ENCODE results near the gene TYW1.
"Not testable (repeated sequence)": the region's sequence is repeated elsewhere in the genome, so short reads cannot be mapped to it uniquely, and the experiment has no call there.

Gene TYW1

GRCh38 chr7:67042781-67043558 is 46.3 kb downstream of the TYW1 start:
- not testable (repeated sequence) for DNase-seq (ENCODE audit: low read depth in 4 of 4, low spot score in 1 of 4)

- not testable (repeated sequence) for DNase-seq (ENCODE audit: low read depth in 4 of 4, low spot score in 1 of 4)
Observed at GRCh38 chr7:67043559-67043930, 46.9 kb downstream of the TYW1 start.

DNA sequence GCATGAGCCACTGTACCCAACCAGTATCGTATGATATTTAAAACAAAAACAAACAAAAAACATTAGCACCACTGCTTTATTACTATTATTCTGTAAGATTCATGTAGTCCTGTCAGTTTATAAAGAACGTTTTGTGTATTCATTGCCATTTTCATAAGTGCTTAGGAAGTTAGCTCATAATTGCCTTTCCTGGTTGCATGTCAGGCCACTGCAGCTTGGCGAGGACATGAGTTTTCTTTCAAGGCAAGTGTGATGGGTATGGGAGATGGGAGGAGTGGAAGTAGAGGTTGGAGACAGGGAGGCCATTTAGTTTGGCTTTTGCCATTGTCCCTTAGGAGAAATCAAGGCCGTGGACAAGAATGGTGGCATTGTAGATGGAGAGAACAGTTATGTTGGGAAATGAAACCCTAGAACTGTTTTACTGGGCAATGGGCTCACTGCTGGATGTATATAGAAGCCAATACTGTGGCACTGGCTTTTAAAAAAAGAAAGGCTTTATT is 48.9 kb downstream of the TYW1 start:
- no peak for DNase-seq (ENCODE audit: low read depth in 4 of 4, low spot score in 1 of 4)

DNA sequence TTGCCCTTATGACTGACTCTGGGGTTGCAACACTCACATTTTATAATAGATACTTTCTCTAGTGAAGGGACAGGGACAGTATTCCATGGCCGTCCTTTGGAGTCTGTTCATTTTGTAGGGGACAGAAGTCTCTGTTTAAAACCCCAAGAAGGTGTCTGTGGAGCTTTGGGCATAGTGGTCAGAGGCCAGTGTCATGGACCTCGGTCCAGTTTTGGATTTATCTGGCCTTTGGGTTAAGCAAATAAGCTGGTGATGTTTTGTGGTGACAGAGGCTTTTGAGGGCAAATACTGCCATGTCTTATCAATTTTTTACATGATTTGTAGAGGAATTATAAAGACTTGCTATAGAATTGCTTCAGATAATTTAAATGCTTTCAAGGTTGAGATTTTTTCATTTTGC is 50.2 kb downstream of the TYW1 start:
- not testable (repeated sequence) for DNase-seq (ENCODE audit: low read depth in 4 of 4, low spot score in 1 of 4)

DNA sequence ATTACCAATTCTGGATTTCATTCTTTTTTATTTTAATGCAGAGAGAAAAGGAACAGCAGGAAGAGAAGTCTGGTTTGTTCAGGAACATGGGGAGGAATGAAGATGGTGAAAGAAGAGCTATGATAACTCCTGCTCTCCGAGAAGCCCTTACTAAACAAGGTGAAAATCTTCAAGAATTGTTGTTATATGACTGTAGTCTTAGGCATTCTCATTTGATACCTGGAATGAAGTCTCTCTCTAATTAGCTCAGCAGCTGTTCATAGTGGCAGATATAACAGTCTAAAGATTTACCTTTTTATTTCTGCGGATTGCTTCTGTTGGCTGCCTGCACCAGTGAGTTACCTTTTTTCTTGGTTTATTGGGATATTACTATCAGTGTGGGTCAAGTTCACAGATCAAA is 53.3 kb downstream of the TYW1 start:
- DNase-seq (ENCODE audit: low read depth in 4 of 4, low spot score in 1 of 4): not testable (repeated sequence)

GRCh38 chr7:67052161-67052560 is 55.5 kb downstream of the TYW1 start:
- not testable (repeated sequence) for DNase-seq (ENCODE audit: low read depth in 4 of 4, low spot score in 1 of 4)

DNA sequence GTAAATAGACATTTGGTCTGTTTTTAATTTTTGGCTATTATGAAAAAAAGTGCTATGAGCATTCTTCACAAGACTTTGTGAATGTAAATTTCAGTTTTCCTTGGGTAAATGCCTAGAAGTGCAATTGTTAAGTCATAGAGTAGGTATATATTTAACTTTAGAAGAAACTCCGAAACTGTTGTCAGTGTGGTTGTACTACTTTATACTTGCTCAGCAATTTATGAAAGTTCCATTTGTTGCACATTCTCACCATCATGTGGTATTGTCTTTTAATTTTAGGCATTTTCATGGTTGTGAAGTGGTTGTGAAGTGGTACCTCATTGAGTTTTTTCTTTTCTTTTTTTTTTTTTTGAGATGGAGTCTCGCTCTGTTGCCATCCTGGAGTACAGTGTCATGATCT is 60.0 kb downstream of the TYW1 start:
- no peak for DNase-seq (ENCODE audit: low read depth in 4 of 4, low spot score in 1 of 4)

GRCh38 chr7:67061321-67061720 is 64.7 kb downstream of the TYW1 start:
- DNase-seq (ENCODE audit: low read depth in 4 of 4, low spot score in 1 of 4): not testable (repeated sequence)

GRCh38 chr7:67062802-67063201 is 66.2 kb downstream of the TYW1 start:
- not testable (repeated sequence) for DNase-seq (ENCODE audit: low read depth in 4 of 4, low spot score in 1 of 4)

DNA sequence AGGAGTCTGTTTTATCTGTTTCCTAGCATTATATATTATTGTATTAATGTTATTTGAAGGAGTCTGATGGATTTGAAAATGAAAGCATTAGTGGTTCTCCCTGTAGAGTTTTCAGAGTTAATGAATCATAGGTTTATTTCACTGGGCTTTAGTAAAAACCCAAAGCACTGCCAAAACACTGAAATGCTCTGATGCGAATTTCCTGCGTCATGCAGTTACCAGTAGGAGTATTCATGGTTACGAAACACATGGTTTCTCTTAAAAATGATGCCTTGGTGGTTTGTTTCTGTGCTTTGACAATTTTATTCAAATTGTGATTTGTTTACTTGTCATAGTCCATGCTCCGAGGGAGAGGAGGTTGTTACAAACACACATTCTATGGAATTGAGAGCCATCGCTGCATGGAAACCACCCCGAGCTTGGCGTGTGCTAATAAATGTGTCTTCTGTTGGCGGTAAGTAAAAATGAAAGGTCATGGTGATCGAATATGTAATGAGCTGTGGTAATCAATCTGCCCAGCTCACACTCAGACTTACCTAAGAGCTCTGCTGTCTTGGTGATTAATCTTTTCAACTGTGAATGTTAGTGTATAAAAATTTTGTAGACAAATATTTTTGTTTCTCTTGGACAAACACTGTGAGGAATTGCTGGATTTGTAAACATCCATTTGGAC is 70.5 kb downstream of the TYW1 start:
- not testable (repeated sequence) for DNase-seq (ENCODE audit: low read depth in 4 of 4, low spot score in 1 of 4)

- not testable (repeated sequence) for DNase-seq (ENCODE audit: low read depth in 4 of 4, low spot score in 1 of 4)
Observed at GRCh38 chr7:67076120-67076519, 79.5 kb downstream of the TYW1 start.

- not testable (repeated sequence) for DNase-seq (ENCODE audit: low read depth in 4 of 4, low spot score in 1 of 4)
Observed at GRCh38 chr7:67082880-67083279, 86.2 kb downstream of the TYW1 start.

DNA sequence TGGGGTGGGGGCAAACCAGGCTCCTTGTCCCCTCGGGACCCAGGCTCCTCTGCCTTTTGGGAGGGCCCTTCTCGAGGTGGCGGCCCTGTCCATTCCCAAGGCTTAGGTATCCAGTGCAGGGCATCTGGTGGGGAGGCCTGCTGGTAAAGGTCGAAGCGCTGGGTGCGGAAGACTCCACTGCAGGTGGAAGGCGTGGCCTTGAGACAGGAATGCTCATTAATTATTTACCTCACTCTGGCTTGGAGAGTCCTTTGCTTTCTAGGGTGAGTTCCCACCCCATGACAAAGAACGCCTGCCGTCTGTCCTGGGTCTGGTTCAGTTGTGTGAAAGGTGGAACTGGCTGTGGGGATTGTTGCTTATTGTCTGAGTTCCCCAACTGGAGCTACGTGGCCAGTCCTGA is 92.6 kb downstream of the TYW1 start:
- DNase-seq (ENCODE audit: low read depth in 4 of 4, low spot score in 1 of 4): not testable (repeated sequence)

GRCh38 chr7:67091053-67091452 is 94.4 kb downstream of the TYW1 start:
- DNase-seq (ENCODE audit: low read depth in 4 of 4, low spot score in 1 of 4): not testable (repeated sequence)

DNA sequence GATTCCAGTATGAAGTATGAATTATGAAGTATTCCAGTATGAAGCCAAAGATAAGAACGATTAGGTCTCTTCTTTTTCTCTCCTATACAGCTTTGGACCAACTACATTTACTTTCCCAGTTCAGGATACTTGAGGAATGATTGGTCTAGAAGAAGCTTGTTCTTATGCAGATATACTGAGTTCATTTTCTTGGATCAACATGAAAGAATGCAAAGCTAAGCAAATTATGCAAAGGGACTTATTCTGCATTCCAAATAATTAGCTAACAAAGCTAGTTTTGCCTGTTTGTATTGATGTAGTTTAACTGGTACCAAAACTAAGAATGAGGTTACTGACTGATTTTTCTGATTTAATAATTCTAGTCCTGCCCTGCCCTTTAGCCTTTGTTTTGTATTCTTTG is 101.4 kb downstream of the TYW1 start:
- DNase-seq (ENCODE audit: low read depth in 4 of 4, low spot score in 1 of 4): not testable (repeated sequence)

- DNase-seq (ENCODE audit: low read depth in 4 of 4, low spot score in 1 of 4): not testable (repeated sequence)
Observed at GRCh38 chr7:67099406-67099805, 102.8 kb downstream of the TYW1 start.

- not testable (repeated sequence) for DNase-seq (ENCODE audit: low read depth in 4 of 4, low spot score in 1 of 4)
Observed at GRCh38 chr7:67100038-67100437, 103.4 kb downstream of the TYW1 start.

DNA sequence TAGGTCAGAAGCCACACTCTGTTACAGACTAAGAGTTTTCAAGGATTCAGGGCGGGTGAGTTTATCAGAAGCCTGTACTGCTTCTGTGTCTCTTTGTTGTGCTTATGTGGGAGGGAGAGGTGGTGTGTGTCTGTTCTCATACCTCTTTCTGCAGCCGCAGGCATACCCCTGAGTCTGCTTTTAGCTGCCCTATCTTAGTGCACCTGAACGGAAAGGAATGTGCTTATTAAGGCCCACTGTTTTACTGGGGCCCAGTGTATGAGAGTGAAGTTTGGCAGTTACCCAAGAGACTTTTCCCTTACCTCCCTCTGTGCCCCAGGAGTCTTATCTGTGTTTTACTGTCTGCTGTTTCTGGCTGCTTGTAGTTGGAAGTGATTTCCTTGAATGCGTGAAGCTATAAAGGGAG is 104.3 kb downstream of the TYW1 start:
- no peak for DNase-seq (ENCODE audit: low read depth in 4 of 4, low spot score in 1 of 4)

DNA sequence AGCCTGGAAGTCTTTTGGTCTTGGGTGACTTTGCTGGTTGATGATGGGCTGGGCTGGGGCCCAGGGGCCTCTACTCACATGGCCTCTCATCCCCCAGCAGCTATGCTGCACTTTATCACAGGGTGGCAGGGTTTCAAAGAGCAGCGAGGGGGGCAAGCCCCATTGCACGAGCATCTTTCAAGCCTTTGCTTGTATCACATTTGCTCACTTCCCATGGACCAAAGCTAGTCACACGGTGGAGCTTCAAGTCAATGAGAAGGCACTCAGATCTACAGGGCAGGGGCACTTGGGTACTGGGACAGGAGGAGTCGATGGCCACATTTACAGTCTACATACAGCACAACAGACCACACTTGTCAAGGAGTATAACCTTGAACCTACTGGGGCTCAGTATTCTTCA is 108.3 kb downstream of the TYW1 start:
- not testable (repeated sequence) for DNase-seq (ENCODE audit: low read depth in 4 of 4, low spot score in 1 of 4)

DNA sequence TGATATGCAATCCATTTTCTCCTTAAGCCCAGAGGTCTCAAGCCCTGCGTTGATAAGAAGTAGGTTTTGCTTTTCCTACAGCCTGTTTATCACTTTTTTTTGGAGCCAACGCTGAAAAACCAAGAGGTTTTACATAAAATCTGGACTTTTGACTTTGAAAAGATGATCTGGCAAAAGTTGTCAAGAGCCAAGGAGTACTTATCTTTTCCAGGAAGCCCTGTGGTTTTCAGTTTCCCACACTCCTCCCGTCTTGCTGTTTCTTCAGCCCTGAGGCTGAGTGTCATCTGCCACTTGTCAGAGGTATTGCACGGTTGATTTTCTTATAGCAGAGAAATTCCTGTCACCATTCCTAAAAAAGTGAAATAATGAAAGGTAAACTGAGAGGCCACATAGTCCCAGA is 108.7 kb downstream of the TYW1 start:
- DNase-seq (ENCODE audit: low read depth in 4 of 4, low spot score in 1 of 4): no peak

GRCh38 chr7:67106255-67106654 is 109.6 kb downstream of the TYW1 start:
- DNase-seq (ENCODE audit: low read depth in 4 of 4, low spot score in 1 of 4): not testable (repeated sequence)

GRCh38 chr7:67111342-67111741 is 114.7 kb downstream of the TYW1 start:
- not testable (repeated sequence) for DNase-seq (ENCODE audit: low read depth in 4 of 4, low spot score in 1 of 4)
